ENCODE results near the gene DHRS9.
"Not testable (repeated sequence)": the region's sequence is repeated elsewhere in the genome, so short reads cannot be mapped to it uniquely, and the experiment has no call there.

DHRS9 gene

GRCh38 chr2:169136428-169136827 lies 67.1 kb downstream of the DHRS9 start:
- not testable (repeated sequence) for DNase-seq (ENCODE audit: low spot score)

GRCh38 chr2:169136885-169137534 lies 67.6 kb downstream of the DHRS9 start:
- DNase-seq (ENCODE audit: low spot score) = no peak

GRCh38 chr2:169137924-169138323 lies 68.6 kb downstream of the DHRS9 start:
- DNase-seq (ENCODE audit: low spot score) = no peak

- DNase-seq (ENCODE audit: low spot score) = no peak
These were observed 69.8 kb downstream of the DHRS9 start for GRCh38 chr2:169139145-169139544.

DNA sequence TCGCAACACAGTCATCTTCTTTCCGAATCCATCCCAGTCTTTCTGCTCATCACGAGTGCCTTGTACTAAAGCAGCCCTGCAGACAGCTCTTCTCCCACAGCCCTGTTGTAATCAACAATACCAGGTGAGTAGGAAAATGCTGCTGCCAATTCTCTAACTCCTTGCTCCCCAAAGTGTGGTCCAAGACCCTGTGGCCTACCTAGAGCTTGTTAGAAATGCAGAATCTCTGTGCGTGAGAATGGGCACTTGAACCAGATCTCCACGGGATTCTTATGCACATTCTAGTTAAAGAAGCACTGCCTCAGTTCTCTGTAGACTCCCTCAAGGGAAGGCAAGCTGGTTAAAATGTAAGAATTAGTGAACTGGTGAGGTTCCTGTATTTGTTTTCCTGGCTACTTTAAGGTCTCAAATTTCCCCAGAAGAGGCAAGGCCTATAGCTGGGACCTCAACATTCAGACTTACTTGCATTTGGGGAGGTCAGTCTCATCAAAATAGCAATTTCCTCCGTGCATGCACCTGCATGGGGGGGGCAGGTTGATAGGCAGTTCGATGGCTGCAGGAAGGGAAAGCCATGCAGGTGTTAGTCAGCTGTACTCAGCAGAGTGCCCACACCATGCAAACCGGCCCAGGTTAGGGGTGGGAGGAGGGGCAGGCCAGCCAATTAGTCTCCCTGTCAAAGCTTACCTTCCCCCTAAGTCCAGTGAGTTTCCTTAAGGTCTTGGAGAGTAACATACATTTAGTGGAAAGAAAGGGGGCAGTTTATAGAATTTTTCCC lies 70.8 kb downstream of the DHRS9 start:
- no peak for DNase-seq (ENCODE audit: low spot score)

DNA sequence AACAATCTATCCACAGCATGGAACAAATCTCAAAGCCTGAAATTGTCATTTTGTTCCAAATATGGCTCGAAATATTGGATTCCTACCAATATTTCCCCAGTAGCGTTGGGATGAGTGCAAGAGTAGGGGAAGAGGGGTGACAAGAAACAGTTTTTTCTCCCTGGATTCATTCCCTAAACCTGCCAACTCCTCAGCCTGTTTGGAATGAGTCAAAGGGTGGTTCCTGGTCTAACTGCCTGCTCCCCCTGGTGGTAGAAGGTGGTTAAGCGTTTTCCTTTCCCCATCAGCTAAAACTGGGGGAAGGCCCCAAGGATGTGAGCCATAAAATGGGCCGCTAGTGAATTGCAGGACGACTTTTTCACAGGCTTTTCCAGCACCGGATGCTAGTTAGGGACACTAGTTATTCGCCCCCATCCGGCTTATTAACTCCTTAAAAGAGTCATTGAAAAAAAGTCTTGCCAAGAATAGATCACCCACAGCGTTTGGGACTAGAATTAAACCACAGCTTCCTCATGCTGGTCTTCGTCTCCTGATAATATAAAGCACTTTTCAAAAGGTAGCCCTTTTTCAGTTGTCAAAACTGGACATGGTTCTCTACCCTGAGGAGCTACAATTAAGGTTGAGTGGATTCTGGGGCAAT lies 72.5 kb downstream of the DHRS9 start:
- DNase-seq (ENCODE audit: low spot score) = peak; percentile 47

GRCh38 chr2:169143998-169144397 lies 74.6 kb downstream of the DHRS9 start:
- no peak for DNase-seq (ENCODE audit: low spot score)
